IMR-90 (cell line): ENCODE data around the gene CCDC27.

Experiments
- CHD1 ChIP-seq: IDR thresholded peaks from 2 replicates; pipeline ENCODE4 v1.6.1; 2012; ENCODE audit warnings: low read depth, low read length, improper control_type of control experiment
- CTCF ChIP-seq: conservative IDR thresholded peaks from 2 replicates; pipeline ENCODE4 v1.5.1; 2012; ENCODE audit warnings: mild to moderate bottlenecking, low read depth, low read length, improper control_type of control experiment
- MAZ ChIP-seq: IDR thresholded peaks from 2 replicates; pipeline ENCODE4 v1.6.1; 2012; ENCODE audit warnings: low read depth, mild to moderate bottlenecking, low read length, improper control_type of control experiment, moderate library complexity, borderline replicate concordance
- MXI1 ChIP-seq: IDR thresholded peaks from 2 replicates; pipeline ENCODE4 v1.6.1; 2012; ENCODE audit warnings: low read depth, mild to moderate bottlenecking, low read length, moderate library complexity, borderline replicate concordance
- POLR2A ChIP-seq: IDR thresholded peaks from 2 replicates; pipeline ENCODE4 v1.6.1; 2012; ENCODE audit warnings: mild to moderate bottlenecking, low read depth, low read length

- TF ChIP-seq CTCF, result no peak
- peak; percentile 76 for TF ChIP-seq POLR2A
- TF ChIP-seq MXI1, result peak; percentile 75
- TF ChIP-seq MAZ, result peak; percentile 98
- TF ChIP-seq CHD1, result no peak
Observed at GRCh38 chr1:3796215-3797061, 44.2 kb downstream of the CCDC27 start, which contains the start of gene LRRC47.
